HG02678 (cell line): Measurements from ENCODE around the gene CDADC1.
"Not testable (repeated sequence)": the region's sequence is repeated elsewhere in the genome, so short reads cannot be mapped to it uniquely, and the experiment has no call there.

ENCODE experiments used
- ATAC-seq: cut with Tn5 transposase; IDR thresholded peaks from one replicate; pipeline ENCODE4 v1.9.1; 2021; ENCODE audit warnings: mild to moderate bottlenecking, moderate library complexity; ENCODE audit not compliant: unreplicated experiment

The CDADC1 gene

GRCh38 chr13:49292742-49293486, 45.2 kb downstream of the CDADC1 start:
- no peak for ATAC-seq

GRCh38 chr13:49294723-49295122, 47.0 kb downstream of the CDADC1 start:
- not testable (repeated sequence) for ATAC-seq

- no peak for ATAC-seq
These were observed 47.5 kb downstream of the CDADC1 start for GRCh38 chr13:49295244-49295643.

- no peak for ATAC-seq
These were observed 48.9 kb downstream of the CDADC1 start for GRCh38 chr13:49296659-49297058.

GRCh38 chr13:49297338-49297737, 49.6 kb downstream of the CDADC1 start:
- ATAC-seq, result no peak

GRCh38 chr13:49298416-49298815, 50.7 kb downstream of the CDADC1 start:
- ATAC-seq, result no peak

- ATAC-seq, result no peak
These were observed 51.3 kb downstream of the CDADC1 start for GRCh38 chr13:49298903-49299605.

GRCh38 chr13:49300276-49300675, 52.6 kb downstream of the CDADC1 start:
- no peak for ATAC-seq

- peak; percentile 90 for ATAC-seq
These were observed 53.2 kb downstream of the CDADC1 start for GRCh38 chr13:49300739-49301589.

GRCh38 chr13:49302222-49302621, 54.5 kb downstream of the CDADC1 start:
- no peak for ATAC-seq

GRCh38 chr13:49302817-49303216, 55.1 kb downstream of the CDADC1 start:
- ATAC-seq, result no peak

- ATAC-seq, result no peak
These were observed 56.0 kb downstream of the CDADC1 start for GRCh38 chr13:49303533-49304252.

GRCh38 chr13:49304356-49304755, 56.6 kb downstream of the CDADC1 start:
- no peak for ATAC-seq

GRCh38 chr13:49304763-49305700, 57.3 kb downstream of the CDADC1 start:
- no peak for ATAC-seq

- no peak for ATAC-seq
These were observed 58.2 kb downstream of the CDADC1 start for GRCh38 chr13:49305792-49306425.

GRCh38 chr13:49307365-49307764, 59.6 kb downstream of the CDADC1 start:
- no peak for ATAC-seq

GRCh38 chr13:49308097-49308875, 60.6 kb downstream of the CDADC1 start:
- ATAC-seq, result no peak

- no peak for ATAC-seq
These were observed 61.2 kb downstream of the CDADC1 start for GRCh38 chr13:49308921-49309408.
